ENCODE measurements around the gene LOXHD1. TPM values are rescaled to one million over a fixed set of nuclear protein-coding genes. Genes with fewer than 3 reads are reported as not detected.

Gene LOXHD1
- total and polyA plus RNA-seq, 2 of the 4 experiments (the other 2 are of a cell fraction), result not detected

DNA sequence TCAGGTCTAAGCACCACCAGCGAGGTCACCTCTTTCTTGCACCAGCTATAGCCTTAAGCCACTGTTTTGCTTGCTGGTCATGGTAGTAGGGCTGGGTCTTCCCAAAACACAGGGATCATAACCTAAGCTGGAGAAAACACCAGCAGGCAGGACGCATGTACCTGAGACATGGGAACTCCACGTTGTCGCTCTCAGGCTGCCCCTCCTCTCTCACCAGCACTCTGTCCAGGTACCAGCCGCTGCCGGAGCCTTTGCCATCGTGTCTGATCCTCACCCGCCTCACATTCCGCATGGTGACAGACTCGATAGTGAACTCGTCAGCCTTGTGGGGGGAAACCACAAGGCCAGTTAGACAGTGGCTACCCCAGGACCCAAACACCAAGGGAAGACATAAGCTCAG lies 79.5 kb downstream of the LOXHD1 start:
- H2AFZ ChIP-seq (replicated peaks; ENCODE audit: low read length, poor library complexity), result no peak overlapping the region
- no TSS peak for BruUV-seq (replicated peaks)

More for the DNA sequence above, 79.5 kb downstream of the LOXHD1 start:
- Histone ChIP-seq H3K79me1 (ENCODE audit: low read depth in 1 of 2, low read length in 2 of 2) (no peaks in the 10 kb centered on the region), H3K9me3 (ENCODE audit: control insufficient read depth, insufficient read depth, low read length) (no peaks in the 10 kb centered on the region), H3K4me1 (ENCODE audit: control insufficient read depth, insufficient read depth, low read length) (no peaks in the 10 kb centered on the region), H3K23ac (ENCODE audit: low read depth, low read length) (no peak overlapping the region), H2BK120ac (ENCODE audit: low read depth, low read length) (no peak overlapping the region), H3K4ac (ENCODE audit: low read depth, low read length) (no peak overlapping the region), H3K36me3 (ENCODE audit: control insufficient read depth, insufficient read depth, low read length) (no peaks in the 10 kb centered on the region), H3K9ac (ENCODE audit: low read depth, low read length) (no peak overlapping the region), H2AK5ac (ENCODE audit: low read depth, low read length) (no peak overlapping the region), H2BK15ac (ENCODE audit: low read depth, low read length) (no peak overlapping the region), H3K9me1 (ENCODE audit: insufficient read depth, low read length) (no peaks in the 10 kb centered on the region), H3K14ac (replicated peaks; ENCODE audit: low read depth, low read length) (no peak overlapping the region), H3K18ac (ENCODE audit: low read depth, low read length) (no peak overlapping the region), H3K27ac (ENCODE audit: insufficient read depth, low read length) (no peak overlapping the region), H4K5ac (ENCODE audit: low read depth, low read length) (no peak overlapping the region), H2BK5ac (ENCODE audit: low read depth, low read length, poor library complexity, severe bottlenecking) (no peak overlapping the region), H3K4me3 (ENCODE audit: insufficient read depth, low read depth, low read length) (no peak overlapping the region), H2BK20ac (ENCODE audit: low read depth, low read length) (no peak overlapping the region), H3K27me3 (ENCODE audit: control insufficient read depth, insufficient read depth, low read length) (no peaks in the 10 kb centered on the region), H2AK9ac (replicated peaks; ENCODE audit: low read depth, low read length, poor library complexity) (no peak overlapping the region), H4K8ac (ENCODE audit: low read depth in 2 of 2, low read length in 2 of 2) (no peak overlapping the region), H3K4me2 (ENCODE audit: low read depth, low read length) (no peak overlapping the region), H4K20me1 (ENCODE audit: insufficient read depth, low read length) (no peaks in the 10 kb centered on the region), H3K56ac (ENCODE audit: extremely low read depth, insufficient read depth, low read length) (no peak overlapping the region), H4K91ac (ENCODE audit: insufficient read depth, low read depth, low read length) (no peak overlapping the region)
- dilution Hi-C loops (cut with HindIII; ENCODE audit: low sequenced_read_pairs, unreplicated experiment) (no loop called here), intact Hi-C loops (cut with micrococcal nuclease) (no loop called here), in situ Hi-C loops (cut with MboI; ENCODE audit: low sequenced_read_pairs) (no loop called here)
- CTCF ChIA-PET, result no interaction called here
- POLR2A ChIA-PET (ENCODE audit: unreplicated experiment), result no interaction called here
- WGBS, 2 experiments (ENCODE audit: extremely low coverage in 2 of 2, insufficient read length in 1 of 2), result no CpG with 5 or more reads among the region's 11 CpGs
- TF ChIP-seq MAFK (IDR thresholded peaks at IDR 0.05; ENCODE audit: low read depth, low read length), result no peak
- TF ChIP-seq POLR2A (IDR thresholded peaks at IDR 0.05; ENCODE audit: low read depth, low read length), result no peak
- TF ChIP-seq, protein P1, sequence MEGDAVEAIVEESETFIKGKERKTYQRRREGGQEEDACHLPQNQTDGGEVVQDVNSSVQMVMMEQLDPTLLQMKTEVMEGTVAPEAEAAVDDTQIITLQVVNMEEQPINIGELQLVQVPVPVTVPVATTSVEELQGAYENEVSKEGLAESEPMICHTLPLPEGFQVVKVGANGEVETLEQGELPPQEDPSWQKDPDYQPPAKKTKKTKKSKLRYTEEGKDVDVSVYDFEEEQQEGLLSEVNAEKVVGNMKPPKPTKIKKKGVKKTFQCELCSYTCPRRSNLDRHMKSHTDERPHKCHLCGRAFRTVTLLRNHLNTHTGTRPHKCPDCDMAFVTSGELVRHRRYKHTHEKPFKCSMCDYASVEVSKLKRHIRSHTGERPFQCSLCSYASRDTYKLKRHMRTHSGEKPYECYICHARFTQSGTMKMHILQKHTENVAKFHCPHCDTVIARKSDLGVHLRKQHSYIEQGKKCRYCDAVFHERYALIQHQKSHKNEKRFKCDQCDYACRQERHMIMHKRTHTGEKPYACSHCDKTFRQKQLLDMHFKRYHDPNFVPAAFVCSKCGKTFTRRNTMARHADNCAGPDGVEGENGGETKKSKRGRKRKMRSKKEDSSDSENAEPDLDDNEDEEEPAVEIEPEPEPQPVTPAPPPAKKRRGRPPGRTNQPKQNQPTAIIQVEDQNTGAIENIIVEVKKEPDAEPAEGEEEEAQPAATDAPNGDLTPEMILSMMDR (conservative IDR thresholded peaks at IDR 0.05; ENCODE audit: low read depth, low read length), result no peak
- no peak for TF ChIP-seq BHLHE40 (IDR thresholded peaks at IDR 0.05; ENCODE audit: low read depth, low read length)
- no peak for TF ChIP-seq NFE2L2 (IDR thresholded peaks at IDR 0.05; ENCODE audit: low read depth, low read length)
- no peak for TF ChIP-seq SMC3 (IDR thresholded peaks at IDR 0.05; ENCODE audit: low read depth, low read length)
- no peak for TF ChIP-seq FOS (IDR thresholded peaks at IDR 0.05; ENCODE audit: low read depth, low read length)
- no peak for TF ChIP-seq CHD1 (IDR thresholded peaks at IDR 0.05; ENCODE audit: low read depth, low read length)
- TF ChIP-seq, protein P2, sequence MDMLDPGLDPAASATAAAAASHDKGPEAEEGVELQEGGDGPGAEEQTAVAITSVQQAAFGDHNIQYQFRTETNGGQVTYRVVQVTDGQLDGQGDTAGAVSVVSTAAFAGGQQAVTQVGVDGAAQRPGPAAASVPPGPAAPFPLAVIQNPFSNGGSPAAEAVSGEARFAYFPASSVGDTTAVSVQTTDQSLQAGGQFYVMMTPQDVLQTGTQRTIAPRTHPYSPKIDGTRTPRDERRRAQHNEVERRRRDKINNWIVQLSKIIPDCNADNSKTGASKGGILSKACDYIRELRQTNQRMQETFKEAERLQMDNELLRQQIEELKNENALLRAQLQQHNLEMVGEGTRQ (IDR thresholded peaks at IDR 0.05; ENCODE audit: low read depth, low read length), result no peak
- TF ChIP-seq MXI1 (IDR thresholded peaks at IDR 0.05; ENCODE audit: borderline replicate concordance, low read depth, low read length), result no peak
- TF ChIP-seq RFX5 (IDR thresholded peaks at IDR 0.05; ENCODE audit: low read depth, low read length), result no peak
- no peak for TF ChIP-seq CEBPB (IDR thresholded peaks at IDR 0.05; ENCODE audit: low read depth, low read length)
- TF ChIP-seq MAZ (IDR thresholded peaks at IDR 0.05; ENCODE audit: borderline replicate concordance, low read depth, low read length), result no peak
- no peak for TF ChIP-seq RCOR1 (IDR thresholded peaks at IDR 0.05; ENCODE audit: insufficient replicate concordance, low read length)
- TF ChIP-seq, protein P3, sequence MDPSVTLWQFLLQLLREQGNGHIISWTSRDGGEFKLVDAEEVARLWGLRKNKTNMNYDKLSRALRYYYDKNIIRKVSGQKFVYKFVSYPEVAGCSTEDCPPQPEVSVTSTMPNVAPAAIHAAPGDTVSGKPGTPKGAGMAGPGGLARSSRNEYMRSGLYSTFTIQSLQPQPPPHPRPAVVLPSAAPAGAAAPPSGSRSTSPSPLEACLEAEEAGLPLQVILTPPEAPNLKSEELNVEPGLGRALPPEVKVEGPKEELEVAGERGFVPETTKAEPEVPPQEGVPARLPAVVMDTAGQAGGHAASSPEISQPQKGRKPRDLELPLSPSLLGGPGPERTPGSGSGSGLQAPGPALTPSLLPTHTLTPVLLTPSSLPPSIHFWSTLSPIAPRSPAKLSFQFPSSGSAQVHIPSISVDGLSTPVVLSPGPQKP (IDR thresholded peaks at IDR 0.05; ENCODE audit: borderline replicate concordance, low read depth, low read length), result no peak
- TF ChIP-seq RAD21 (IDR thresholded peaks at IDR 0.05; ENCODE audit: low read length), result no peak
- DNase-seq (no peak), ATAC-seq (ENCODE audit: low read depth) (no peak)
